ENCODE results near the gene FBXO31. TPM values are rescaled to one million over a fixed set of nuclear protein-coding genes. Genes with fewer than 3 reads are reported as not detected.

Gene FBXO31
- total RNA-seq, 1 donor from 2014 or later = 28.9 TPM

- Histone ChIP-seq H3K27me3 (ENCODE audit: control insufficient read depth, insufficient read depth, low read length) (no peaks in the 10 kb centered on the region), H3K36me3 (ENCODE audit: control insufficient read depth, insufficient read depth, low read length) (no peaks in the 10 kb centered on the region), H3K4me3 (ENCODE audit: low read depth, low read length) (no peak overlapping the region)
- no peak for DNase-seq (ENCODE audit: low read depth)
- TF ChIP-seq CTCF (IDR thresholded peaks at IDR 0.05; ENCODE audit: insufficient read depth, low read length, poor library complexity, severe bottlenecking) = no peak
These were observed 53.9 kb downstream of the FBXO31 start for GRCh38 chr16:87329436-87330256.

- DNase-seq (ENCODE audit: low read depth) = no peak
- Histone ChIP-seq H3K27me3 (ENCODE audit: control insufficient read depth, insufficient read depth, low read length) (no peaks in the 10 kb centered on the region), H3K36me3 (ENCODE audit: control insufficient read depth, insufficient read depth, low read length) (no peaks in the 10 kb centered on the region), H3K4me3 (ENCODE audit: low read depth, low read length) (no peak overlapping the region)
- TF ChIP-seq CTCF (IDR thresholded peaks at IDR 0.05; ENCODE audit: insufficient read depth, low read length, poor library complexity, severe bottlenecking) = no peak
These were observed 54.7 kb downstream of the FBXO31 start for GRCh38 chr16:87328846-87329245.

GRCh38 chr16:87327798-87328495, 55.6 kb downstream of the FBXO31 start:
- no peaks in the 10 kb centered on the region for H3K36me3 ChIP-seq (ENCODE audit: control insufficient read depth, insufficient read depth, low read length)
- no peak for DNase-seq (ENCODE audit: low read depth)
- H3K4me3 ChIP-seq (ENCODE audit: low read depth, low read length) = no peak overlapping the region
- TF ChIP-seq CTCF (IDR thresholded peaks at IDR 0.05; ENCODE audit: insufficient read depth, low read length, poor library complexity, severe bottlenecking) = no peak
- H3K27me3 ChIP-seq (ENCODE audit: control insufficient read depth, insufficient read depth, low read length) = no peaks in the 10 kb centered on the region

- Histone ChIP-seq H3K36me3 (ENCODE audit: control insufficient read depth, insufficient read depth, low read length) (no peaks in the 10 kb centered on the region), H3K27me3 (ENCODE audit: control insufficient read depth, insufficient read depth, low read length) (no peaks in the 10 kb centered on the region), H3K4me3 (ENCODE audit: low read depth, low read length) (no peak overlapping the region)
- TF ChIP-seq CTCF (IDR thresholded peaks at IDR 0.05; ENCODE audit: insufficient read depth, low read length, poor library complexity, severe bottlenecking) = no peak
- DNase-seq (ENCODE audit: low read depth) = no peak
These were observed 57.4 kb downstream of the FBXO31 start for GRCh38 chr16:87326151-87326571.

GRCh38 chr16:87325423-87325858, 58.1 kb downstream of the FBXO31 start:
- no peak for DNase-seq (ENCODE audit: low read depth)
- H3K27me3 ChIP-seq (ENCODE audit: control insufficient read depth, insufficient read depth, low read length) = no peaks in the 10 kb centered on the region

More at GRCh38 chr16:87325423-87325858, 58.1 kb downstream of the FBXO31 start:
- TF ChIP-seq CTCF (IDR thresholded peaks at IDR 0.05; ENCODE audit: insufficient read depth, low read length, poor library complexity, severe bottlenecking) = no peak
- no peaks in the 10 kb centered on the region for H3K36me3 ChIP-seq (ENCODE audit: control insufficient read depth, insufficient read depth, low read length)
- no peak overlapping the region for H3K4me3 ChIP-seq (ENCODE audit: low read depth, low read length)
